BLaER1 (cell line): ENCODE measurements around the gene ITPK1.

ENCODE experiments used
- H3K27ac ChIP-seq: shearing (Covaris generic); formaldehyde crosslinking; 2 replicates; pipeline ENCODE4 v1.8.1; 2022
- H3K27me3 ChIP-seq: shearing (Covaris generic); formaldehyde crosslinking; 2 replicates; pipeline ENCODE4 v1.8.1; 2022
- H3K36me3 ChIP-seq: shearing (Covaris generic); formaldehyde crosslinking; 2 replicates; pipeline ENCODE4 v1.8.1; 2022
- H3K4me1 ChIP-seq: shearing (Covaris generic); formaldehyde crosslinking; 2 replicates; pipeline ENCODE4 v1.8.1; 2022
- H3K4me2 ChIP-seq: shearing (Covaris generic); formaldehyde crosslinking; 2 replicates; pipeline ENCODE4 v1.8.1; 2022
- H3K4me3 ChIP-seq: shearing (Covaris generic); formaldehyde crosslinking; 2 replicates; pipeline ENCODE4 v1.8.1; 2022
- H3K9ac ChIP-seq: shearing (Covaris generic); formaldehyde crosslinking; 2 replicates; pipeline ENCODE4 v1.8.1; 2022
- H3K9me3 ChIP-seq: shearing (Covaris generic); formaldehyde crosslinking; 2 replicates; pipeline ENCODE4 v1.8.1; 2022
- H4K20me1 ChIP-seq: shearing (Covaris generic); formaldehyde crosslinking; 2 replicates; pipeline ENCODE4 v1.8.1; 2022
- Cebpa-rat ChIP-seq: shearing (Covaris generic); IDR thresholded peaks from 2 replicates; pipeline ENCODE4 v1.8.1; 2022

Gene ITPK1

DNA sequence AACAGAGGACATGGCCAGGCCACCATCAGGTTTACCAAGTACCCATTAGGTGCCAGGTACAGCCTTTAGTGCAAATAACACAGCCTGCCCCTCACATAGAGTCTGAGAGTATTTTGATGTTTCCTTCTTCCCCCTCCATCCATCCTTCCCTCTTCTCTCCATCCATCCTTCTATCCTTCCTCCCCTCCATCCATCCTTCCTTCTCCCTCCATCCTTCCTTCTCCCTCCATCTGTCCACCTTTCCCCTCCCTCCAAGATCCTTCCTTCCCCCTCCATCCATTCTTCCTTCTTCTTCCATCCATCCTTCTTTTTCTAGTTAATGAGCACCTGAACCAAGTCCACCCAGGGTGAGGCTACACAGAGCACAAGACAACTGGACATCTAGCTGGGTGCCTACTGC, 39.8 kb downstream of the ITPK1 start:
- H3K27ac ChIP-seq = no peak overlapping the region
- no peak for TF ChIP-seq Cebpa-rat

DNA sequence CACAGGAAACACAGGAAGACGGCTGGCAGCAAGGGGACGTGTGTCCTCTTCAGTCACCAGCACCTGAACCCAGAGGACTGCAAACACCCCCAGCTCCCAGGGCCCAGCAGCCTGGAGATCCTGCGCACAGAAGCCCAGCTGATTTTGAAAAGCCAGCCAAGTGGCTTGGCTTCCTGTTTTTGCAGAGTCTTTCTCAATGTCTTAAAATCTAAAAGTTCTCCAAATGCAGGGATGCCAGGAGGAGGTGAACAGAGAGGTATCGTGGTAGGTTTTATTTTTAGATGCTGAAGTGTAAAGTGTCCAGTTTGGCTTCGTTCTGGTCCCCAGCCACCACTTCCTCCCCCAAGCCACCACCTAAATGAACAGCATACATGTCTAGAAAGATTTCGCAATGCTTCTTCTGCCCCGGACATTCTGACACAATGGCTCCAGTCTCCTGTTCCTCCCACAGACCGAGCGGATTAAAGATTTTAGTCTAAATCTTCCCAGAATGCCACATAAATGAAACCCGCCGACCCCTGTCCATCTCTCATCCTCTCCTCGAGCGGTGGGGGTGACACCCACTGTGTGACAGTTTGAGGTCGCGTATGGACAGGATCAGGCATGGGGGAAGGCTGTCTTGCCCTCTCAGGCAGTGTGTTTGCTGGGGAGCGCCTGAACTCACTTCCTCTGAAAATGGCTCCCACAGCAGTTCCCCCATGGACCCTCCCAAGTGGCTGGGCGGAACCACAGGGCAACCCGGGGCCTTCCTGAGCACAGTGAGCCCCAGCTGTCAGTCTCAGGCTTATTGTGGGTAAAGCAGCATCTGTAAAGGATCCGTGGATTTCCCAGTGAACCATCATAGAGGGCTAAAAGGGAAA, 41.6 kb downstream of the ITPK1 start:
- H3K9ac ChIP-seq = peak overlapping the region; percentile 51
- no peaks in the 10 kb centered on the region for H3K9me3 ChIP-seq
- peak overlapping the region; percentile 40 for H3K4me3 ChIP-seq
- H3K27ac ChIP-seq = peak overlapping the region; percentile 60
- H4K20me1 ChIP-seq = peaks cover 84% of the 10 kb centered on the region
- no peaks in the 10 kb centered on the region for H3K27me3 ChIP-seq
- peak overlapping the region; percentile 96 for H3K4me2 ChIP-seq
- H3K36me3 ChIP-seq = 0 out of 2 replicates have a peak, but pooled peaks cover 5% of the 10 kb centered on the region
- peak; percentile 98 for TF ChIP-seq Cebpa-rat
- peaks cover 76% of the 10 kb centered on the region for H3K4me1 ChIP-seq

More for the DNA sequence above, 39.8 kb downstream of the ITPK1 start:
- Histone ChIP-seq H3K4me2 (peak overlapping the region; percentile 96), H4K20me1 (peaks cover 83% of the 10 kb centered on the region), H3K27me3 (no peaks in the 10 kb centered on the region), H3K4me1 (peaks cover 64% of the 10 kb centered on the region), H3K9ac (no peak overlapping the region), H3K4me3 (no peak overlapping the region), H3K9me3 (no peaks in the 10 kb centered on the region), H3K36me3 (0 out of 2 replicates have a peak, but pooled peaks cover 2% of the 10 kb centered on the region)

DNA sequence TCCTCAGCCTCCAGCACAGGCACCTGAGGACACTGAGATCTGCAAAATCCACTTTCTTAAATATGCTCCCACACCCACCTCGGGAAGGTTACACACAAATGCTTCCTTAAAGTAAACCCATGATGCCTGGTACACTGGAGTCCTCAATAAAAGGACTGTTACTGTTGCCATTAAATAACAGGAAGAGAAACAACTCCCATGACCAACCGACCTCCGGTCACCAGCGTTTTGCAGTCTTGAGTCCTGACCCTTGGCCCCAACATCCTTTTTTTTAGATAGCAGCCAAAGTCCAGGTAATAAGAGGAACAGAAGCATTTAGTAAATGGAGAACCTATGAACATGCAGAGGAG, 42.4 kb downstream of the ITPK1 start:
- H3K4me3 ChIP-seq = no peak overlapping the region
- peak overlapping the region; percentile 60 for H3K27ac ChIP-seq
- no peaks in the 10 kb centered on the region for H3K27me3 ChIP-seq
- H3K36me3 ChIP-seq = 0 out of 2 replicates have a peak, but pooled peaks cover 5% of the 10 kb centered on the region
- TF ChIP-seq Cebpa-rat = no peak
- H3K9me3 ChIP-seq = no peaks in the 10 kb centered on the region
- H4K20me1 ChIP-seq = peaks cover 84% of the 10 kb centered on the region
- H3K9ac ChIP-seq = no peak overlapping the region; the same call in 1 of the 2 replicates
- peaks cover 78% of the 10 kb centered on the region for H3K4me1 ChIP-seq
- H3K4me2 ChIP-seq = peak overlapping the region; percentile 96

DNA sequence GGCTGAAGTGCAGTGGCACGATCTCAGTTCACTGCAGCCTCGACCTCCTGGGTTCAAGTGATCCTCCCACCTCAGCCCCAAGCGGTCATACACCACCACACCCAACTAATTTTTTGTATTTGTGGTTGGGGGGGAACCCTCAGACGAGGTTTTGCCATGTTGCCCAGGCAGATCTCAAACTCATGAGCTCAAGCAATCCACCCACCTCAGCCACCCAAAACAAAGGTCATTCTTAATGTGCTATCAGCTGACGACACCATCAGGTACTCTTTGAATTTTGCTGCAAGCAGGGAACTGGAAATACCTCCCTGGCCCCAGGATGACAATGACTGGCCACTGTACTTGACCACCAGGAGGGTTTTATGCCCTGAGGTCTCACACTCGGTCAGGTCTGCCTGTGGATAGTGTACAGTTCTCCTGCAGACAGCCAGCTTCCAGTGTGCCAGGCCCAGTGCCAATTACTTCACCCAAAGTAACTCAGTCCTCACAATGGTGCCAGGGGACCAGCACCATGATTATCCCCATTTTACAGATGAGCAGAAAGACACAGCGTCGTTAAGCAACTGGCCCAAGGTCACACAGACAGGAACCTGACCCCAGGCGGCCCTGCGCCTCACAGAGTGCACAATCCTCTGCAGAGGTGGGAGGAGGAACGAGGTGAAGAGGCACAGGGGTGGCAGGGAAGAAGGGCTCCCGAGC, 42.9 kb downstream of the ITPK1 start:
- H3K4me2 ChIP-seq = peak overlapping the region; percentile 96
- H3K4me3 ChIP-seq = no peak overlapping the region
- peaks cover 82% of the 10 kb centered on the region for H4K20me1 ChIP-seq
- H3K4me1 ChIP-seq = peaks cover 83% of the 10 kb centered on the region
- 0 out of 2 replicates have a peak, but pooled peaks cover 5% of the 10 kb centered on the region for H3K36me3 ChIP-seq
- H3K9ac ChIP-seq = no peak overlapping the region
- no peaks in the 10 kb centered on the region for H3K27me3 ChIP-seq
- TF ChIP-seq Cebpa-rat = no peak
- no peaks in the 10 kb centered on the region for H3K9me3 ChIP-seq
- 0 out of 2 replicates have a peak overlapping the region, but pooled peaks have one; percentile 60 for H3K27ac ChIP-seq

DNA sequence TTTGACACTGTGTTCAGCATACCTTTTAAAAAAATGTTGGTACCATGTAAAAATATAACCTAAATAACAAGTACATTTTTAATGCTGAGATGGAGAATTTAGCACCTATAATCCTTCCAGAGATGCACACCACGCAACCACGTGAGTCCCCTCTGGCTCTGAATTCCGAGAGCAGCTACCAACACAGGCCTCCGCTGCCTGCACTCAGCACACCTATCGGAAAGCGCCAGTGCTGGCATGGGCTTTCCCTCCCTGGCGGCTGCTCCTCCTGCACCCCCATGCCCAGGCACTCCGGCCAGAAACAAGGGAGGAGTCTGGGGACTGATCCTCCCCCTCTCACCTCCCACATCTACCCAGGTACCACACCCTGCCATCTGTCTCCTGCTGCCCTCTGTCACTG, 47.0 kb downstream of the ITPK1 start:
- TF ChIP-seq Cebpa-rat = no peak
- no peaks in the 10 kb centered on the region for H3K9me3 ChIP-seq
- peak overlapping the region; percentile 78; the same call in 1 of the 2 replicates for H3K4me2 ChIP-seq
- 0 out of 2 replicates have a peak, but pooled peaks cover 5% of the 10 kb centered on the region for H3K36me3 ChIP-seq
- peaks cover 63% of the 10 kb centered on the region for H4K20me1 ChIP-seq
- no peak overlapping the region for H3K9ac ChIP-seq
- peaks cover 90% of the 10 kb centered on the region for H3K4me1 ChIP-seq
- H3K27me3 ChIP-seq = no peaks in the 10 kb centered on the region
- H3K27ac ChIP-seq = peak overlapping the region; percentile 5; the same call in 1 of the 2 replicates
- H3K4me3 ChIP-seq = no peak overlapping the region

DNA sequence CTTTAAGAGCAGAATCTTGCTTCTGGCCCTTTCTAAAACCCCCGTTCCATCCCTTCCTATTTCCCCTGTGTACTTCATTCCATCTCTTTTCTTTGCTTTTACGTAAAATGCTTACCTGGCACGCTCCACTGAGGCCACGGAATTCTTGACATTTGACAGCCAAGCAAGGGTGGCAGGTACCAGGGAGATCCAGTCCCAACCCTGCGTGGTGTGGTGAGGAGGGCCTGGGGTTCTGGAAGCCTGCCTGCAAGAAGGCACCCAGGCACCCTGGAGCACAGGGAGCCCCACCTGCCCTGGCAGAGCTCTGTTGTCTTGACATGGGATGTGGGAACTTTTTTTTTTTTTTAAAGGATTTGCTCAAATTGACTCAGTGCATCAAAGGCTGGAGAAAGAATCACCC, 48.6 kb downstream of the ITPK1 start:
- peaks cover 90% of the 10 kb centered on the region for H3K4me1 ChIP-seq
- peak overlapping the region; percentile 74 for H3K27ac ChIP-seq
- H3K9me3 ChIP-seq = no peaks in the 10 kb centered on the region
- H3K9ac ChIP-seq = peak overlapping the region; percentile 49; the same call in 1 of the 2 replicates
- no peak for TF ChIP-seq Cebpa-rat
- H3K4me2 ChIP-seq = peak overlapping the region; percentile 78
- H4K20me1 ChIP-seq = peaks cover 51% of the 10 kb centered on the region
- H3K36me3 ChIP-seq = 0 out of 2 replicates have a peak, but pooled peaks cover 5% of the 10 kb centered on the region
- H3K27me3 ChIP-seq = no peaks in the 10 kb centered on the region
- H3K4me3 ChIP-seq = no peak overlapping the region

DNA sequence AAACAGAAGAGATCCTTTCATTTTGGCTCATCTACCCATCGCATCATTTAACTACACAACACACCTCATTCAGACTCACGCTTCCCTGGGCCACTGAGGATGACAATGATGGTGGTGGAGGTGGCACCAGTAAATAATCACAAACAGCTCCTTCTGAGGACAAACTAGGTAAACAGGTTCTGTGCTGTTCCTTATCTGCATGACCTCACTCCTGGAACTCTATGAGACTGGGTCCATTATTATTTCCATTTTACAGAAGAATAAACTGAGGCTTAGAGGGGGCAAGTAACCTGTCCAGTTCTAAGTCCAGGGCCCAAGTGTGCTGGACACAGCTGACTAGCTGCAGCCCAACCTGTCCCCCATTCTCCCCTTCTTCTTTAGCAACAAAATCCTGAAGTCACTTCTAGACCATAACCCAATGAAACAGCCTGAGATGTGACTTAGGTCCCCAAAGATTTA, 50.4 kb downstream of the ITPK1 start:
- peak overlapping the region; percentile 74 for H3K27ac ChIP-seq
- H3K4me1 ChIP-seq = peaks cover 98% of the 10 kb centered on the region
- H3K27me3 ChIP-seq = no peaks in the 10 kb centered on the region
- H3K9ac ChIP-seq = peak overlapping the region; percentile 42; the same call in 1 of the 2 replicates
- TF ChIP-seq Cebpa-rat = no peak
- no peaks in the 10 kb centered on the region for H3K9me3 ChIP-seq
- H3K4me2 ChIP-seq = peak overlapping the region; percentile 78
- no peaks in the 10 kb centered on the region for H3K36me3 ChIP-seq
- H3K4me3 ChIP-seq = no peak overlapping the region
- H4K20me1 ChIP-seq = peaks cover 43% of the 10 kb centered on the region

DNA sequence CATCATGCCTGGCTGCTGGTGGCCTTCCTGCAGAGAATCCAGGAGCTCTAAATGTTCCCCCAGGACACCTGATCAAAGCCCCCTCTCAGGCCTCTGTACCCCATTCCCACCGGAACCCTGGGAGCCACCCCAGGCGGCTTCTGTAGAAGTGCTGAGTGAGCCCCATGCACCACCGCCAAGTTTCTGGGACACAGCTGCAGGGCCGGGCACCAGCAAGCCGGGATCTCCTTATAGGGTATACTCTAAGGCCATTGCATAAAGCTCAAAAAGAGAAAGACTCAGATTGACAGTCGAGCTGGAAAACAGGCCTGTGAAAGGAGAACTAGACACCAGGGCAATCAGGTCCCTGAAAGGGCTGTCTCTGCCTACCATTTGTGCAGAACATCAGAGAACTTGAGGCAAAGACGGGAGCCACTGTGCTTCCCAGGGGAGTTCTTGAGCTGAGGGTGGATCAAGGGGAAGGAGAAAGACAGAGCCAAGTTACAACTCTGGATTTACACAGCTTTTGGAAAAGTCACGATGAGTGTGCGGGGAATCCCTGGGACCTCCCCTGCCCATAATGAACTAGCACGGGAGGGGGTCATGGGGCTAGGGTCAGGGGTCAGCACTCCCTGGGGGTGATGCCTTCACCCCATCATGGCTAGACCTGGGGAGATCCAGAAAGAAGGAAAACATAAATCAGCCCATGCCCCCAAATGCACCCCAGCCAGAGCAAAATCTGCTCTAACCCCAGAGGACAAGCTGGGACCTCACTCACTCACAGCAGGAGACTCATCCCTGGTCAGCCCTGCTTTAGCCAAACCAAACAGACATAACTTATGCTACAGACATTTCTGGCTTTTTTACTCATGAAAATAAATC, 51.1 kb downstream of the ITPK1 start:
- no peaks in the 10 kb centered on the region for H3K36me3 ChIP-seq
- H3K4me2 ChIP-seq = peak overlapping the region; percentile 78
- no peaks in the 10 kb centered on the region for H3K9me3 ChIP-seq
- H3K27ac ChIP-seq = peak overlapping the region; percentile 74
- H3K4me1 ChIP-seq = peaks cover 98% of the 10 kb centered on the region
- H3K9ac ChIP-seq = 0 out of 2 replicates have a peak overlapping the region, but pooled peaks have one; percentile 11
- TF ChIP-seq Cebpa-rat = no peak
- no peak overlapping the region for H3K4me3 ChIP-seq
- H4K20me1 ChIP-seq = peaks cover 36% of the 10 kb centered on the region
- no peaks in the 10 kb centered on the region for H3K27me3 ChIP-seq

DNA sequence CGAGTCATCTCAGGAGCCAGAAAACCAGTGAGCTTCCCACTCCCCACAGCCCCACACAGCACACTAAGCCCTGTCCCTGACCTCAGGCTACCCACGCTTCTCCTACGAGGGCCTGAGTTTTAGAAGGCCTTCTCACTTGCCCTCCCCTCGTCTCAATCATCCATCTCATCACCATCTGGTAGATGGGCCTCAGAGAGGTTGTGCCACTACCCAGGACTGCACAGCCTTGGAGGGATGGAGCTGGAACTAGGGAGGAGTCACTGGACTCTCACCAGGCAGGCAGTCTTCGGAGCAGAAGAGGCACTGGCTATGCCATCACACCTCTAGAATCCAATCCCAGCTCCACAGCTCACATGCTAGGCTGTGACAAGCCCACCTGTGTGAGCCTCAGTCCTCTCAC, 52.3 kb downstream of the ITPK1 start:
- no peaks in the 10 kb centered on the region for H3K27me3 ChIP-seq
- H3K4me3 ChIP-seq = no peak overlapping the region
- peak overlapping the region; percentile 22; the same call in 1 of the 2 replicates for H3K27ac ChIP-seq
- peaks cover 85% of the 10 kb centered on the region for H3K4me1 ChIP-seq
- H3K9me3 ChIP-seq = no peaks in the 10 kb centered on the region
- peaks cover 24% of the 10 kb centered on the region for H4K20me1 ChIP-seq
- no peak for TF ChIP-seq Cebpa-rat
- H3K36me3 ChIP-seq = no peaks in the 10 kb centered on the region
- peak overlapping the region; percentile 78; the same call in 1 of the 2 replicates for H3K4me2 ChIP-seq
- no peak overlapping the region for H3K9ac ChIP-seq
